Heart left ventricle (tissue), 13 donors: ENCODE results near the gene HCST.

Experiments
- POLR2A ChIP-seq, 2 donors: fragments of 450-650 bp; IDR thresholded peaks; one replicate each; pipeline ENCODE4 v1.6.1; 2017; ENCODE audit warnings: antibody characterized with exemption in 2 of 2, mild to moderate bottlenecking in 2 of 2, moderate library complexity in 2 of 2
- TF ChIP-seq, protein P1 (sequence below), 12 donors: fragments of 200-600 bp; sonication (generic) in 4 of 12; IDR thresholded peaks; one replicate each; pipeline versions ENCODE4 v1.5.0 to v1.8.0; 2018 to 2022; ENCODE audit warnings: antibody characterized with exemption in 12 of 12, mild to moderate bottlenecking in 5 of 12
- donor health status: ischemic (EF 13 %, LVEDD 7.1; RV severe dilation, severe dysfunction).
- donor health status: DM: no; HTN: yes; CAD: no.
- donor health status: DM: no; HTN: no; CAD: no.
- donor health status: ischemic (EF 25% LVEDD 6.9; RV normal size, moderate dysfunction).
- donor health status: ischemic (EF 25% LVEDD 5.7; RV mildly dilated, moderate dysfunction).
- donor health status: ischemic (EF 35%, LVEDD 5.7; RV mildly dilated, moderate dysfunction).
- donor health status: nonischemic (EF 11% LVEDD 7.7; RV severe dilation, severe dysfunction).
- donor health status: DM: yes; HTN: yes; CAD: no.
- donor health status: PGD.
- donor health status: ischemic (EF 29% LVEDD 5.4; RV normal size, mild dysfunction).
- donor health status: nonischemic (EF 23%, LVEDD 6.1; RV moderate dilation, normal function).

DNA sequence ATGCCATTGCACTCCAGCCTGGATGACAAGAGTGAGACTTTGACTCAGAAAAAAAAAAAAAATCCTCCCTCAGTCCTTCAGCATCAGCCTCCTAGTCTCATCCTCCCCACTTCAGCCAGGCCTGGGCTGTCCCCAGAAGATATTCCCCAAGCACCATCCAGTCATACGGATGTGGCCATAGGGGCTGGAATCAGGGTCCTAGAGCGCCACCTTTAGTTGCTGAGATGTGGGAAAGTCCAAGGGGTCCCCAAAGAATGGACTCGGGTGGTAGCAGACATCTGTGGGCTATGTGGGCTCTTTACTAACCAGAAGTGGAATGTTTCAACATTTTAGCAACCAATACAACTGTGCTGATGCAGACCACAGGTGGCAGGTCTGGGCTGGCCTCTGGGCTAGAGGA is 8.8 kb downstream of the HCST start:
- TF ChIP-seq, protein P1, sequence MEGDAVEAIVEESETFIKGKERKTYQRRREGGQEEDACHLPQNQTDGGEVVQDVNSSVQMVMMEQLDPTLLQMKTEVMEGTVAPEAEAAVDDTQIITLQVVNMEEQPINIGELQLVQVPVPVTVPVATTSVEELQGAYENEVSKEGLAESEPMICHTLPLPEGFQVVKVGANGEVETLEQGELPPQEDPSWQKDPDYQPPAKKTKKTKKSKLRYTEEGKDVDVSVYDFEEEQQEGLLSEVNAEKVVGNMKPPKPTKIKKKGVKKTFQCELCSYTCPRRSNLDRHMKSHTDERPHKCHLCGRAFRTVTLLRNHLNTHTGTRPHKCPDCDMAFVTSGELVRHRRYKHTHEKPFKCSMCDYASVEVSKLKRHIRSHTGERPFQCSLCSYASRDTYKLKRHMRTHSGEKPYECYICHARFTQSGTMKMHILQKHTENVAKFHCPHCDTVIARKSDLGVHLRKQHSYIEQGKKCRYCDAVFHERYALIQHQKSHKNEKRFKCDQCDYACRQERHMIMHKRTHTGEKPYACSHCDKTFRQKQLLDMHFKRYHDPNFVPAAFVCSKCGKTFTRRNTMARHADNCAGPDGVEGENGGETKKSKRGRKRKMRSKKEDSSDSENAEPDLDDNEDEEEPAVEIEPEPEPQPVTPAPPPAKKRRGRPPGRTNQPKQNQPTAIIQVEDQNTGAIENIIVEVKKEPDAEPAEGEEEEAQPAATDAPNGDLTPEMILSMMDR (IDR thresholded peaks at IDR 0.05): no peak
- TF ChIP-seq POLR2A (IDR thresholded peaks at IDR 0.05): no peak
